GM12892 (cell line): Measurements from ENCODE around the gene TUBGCP3.

Experiments
- POLR2A ChIP-seq: IDR thresholded peaks from 2 replicates; pipeline ENCODE4 v1.6.1; 2011; ENCODE audit warnings: low read depth, low read length, control low read depth
- POLR2AphosphoS5 ChIP-seq: IDR thresholded peaks from 2 replicates; pipeline ENCODE4 v1.6.1; 2011; ENCODE audit warnings: low read depth, low read length, control low read depth

GRCh38 chr13:112603641-112604225 lies 15.8 kb upstream of the TUBGCP3 start:
- TF ChIP-seq POLR2AphosphoS5 = no peak
- no peak for TF ChIP-seq POLR2A
